Activated CD4-positive, alpha-beta T cell treated with anti-CD3 and anti-CD28 coated beads, Interleukin-2, amount 10 ng/mL, durations not matched to agents 24 days and 14 days (primary cell): ENCODE measurements around the gene ARHGEF16. TPM values are rescaled to one million over a fixed set of nuclear protein-coding genes. Genes with fewer than 3 reads are reported as not detected.

Experiments used
- DNase-seq: peaks from one replicate; pipeline ENCODE4 v3.0.0; 2022
- H3K27ac Mint-ChIP-seq: one replicate; pipeline ENCODE4 v1.8.0; 2022; ENCODE audit warnings: mild to moderate bottlenecking, mixed read lengths
- H3K27me3 Mint-ChIP-seq: one replicate; pipeline ENCODE4 v1.8.0; 2022; ENCODE audit warnings: mixed read lengths
- H3K36me3 Mint-ChIP-seq: one replicate; pipeline ENCODE4 v1.8.0; 2022; ENCODE audit warnings: low read depth, mild to moderate bottlenecking, mixed read lengths
- H3K4me1 Mint-ChIP-seq: one replicate; pipeline ENCODE4 v1.8.0; 2021; ENCODE audit warnings: mixed read lengths
- H3K4me3 Mint-ChIP-seq: one replicate; pipeline ENCODE4 v1.8.0; 2022; ENCODE audit warnings: mild to moderate bottlenecking, moderate library complexity, mixed read lengths
- H3K9me3 Mint-ChIP-seq: one replicate; pipeline ENCODE4 v1.8.0; 2021; ENCODE audit warnings: mixed read lengths
- intact Hi-C: fragments of 100-400 bp; cut with micrococcal nuclease; formaldehyde crosslinking; loops from one replicate; pipeline ENCODE4 v1.15.1; 2023
- total RNA-seq: library from RNA; stranded (reverse); gene quantifications from 2 replicates; pipeline ENCODE4 v1.2.3, GENCODE V29; 2022

The ARHGEF16 gene
- total RNA-seq, 1 donor from 2014 or later, result not detected

- no peak for DNase-seq
- Mint-ChIP-seq H3K27ac (no peak overlapping the region), H3K36me3 (no peaks in the 10 kb centered on the region), H3K27me3 (no peaks in the 10 kb centered on the region), H3K4me1 (no peaks in the 10 kb centered on the region), H3K9me3 (no peaks in the 10 kb centered on the region), H3K4me3 (no peak overlapping the region)
- intact Hi-C loops, result no loop called here
Observed at GRCh38 chr1:3511306-3511705, 56.8 kb downstream of the ARHGEF16 start.

GRCh38 chr1:3511856-3512255 is 57.4 kb downstream of the ARHGEF16 start:
- no peaks in the 10 kb centered on the region for H3K9me3 Mint-ChIP-seq
- H3K36me3 Mint-ChIP-seq, result no peaks in the 10 kb centered on the region
- DNase-seq, result no peak
- no peaks in the 10 kb centered on the region for H3K27me3 Mint-ChIP-seq
- no peak overlapping the region for H3K4me3 Mint-ChIP-seq
- intact Hi-C loops, result no loop called here
- H3K27ac Mint-ChIP-seq, result no peak overlapping the region
- H3K4me1 Mint-ChIP-seq, result no peaks in the 10 kb centered on the region

GRCh38 chr1:3514404-3514803 is 59.9 kb downstream of the ARHGEF16 start:
- H3K4me1 Mint-ChIP-seq, result no peaks in the 10 kb centered on the region
- DNase-seq, result no peak
- no peaks in the 10 kb centered on the region for H3K36me3 Mint-ChIP-seq
- intact Hi-C loops, result no loop called here
- H3K4me3 Mint-ChIP-seq, result no peak overlapping the region
- H3K9me3 Mint-ChIP-seq, result no peaks in the 10 kb centered on the region
- H3K27ac Mint-ChIP-seq, result no peak overlapping the region
- H3K27me3 Mint-ChIP-seq, result no peaks in the 10 kb centered on the region

DNA sequence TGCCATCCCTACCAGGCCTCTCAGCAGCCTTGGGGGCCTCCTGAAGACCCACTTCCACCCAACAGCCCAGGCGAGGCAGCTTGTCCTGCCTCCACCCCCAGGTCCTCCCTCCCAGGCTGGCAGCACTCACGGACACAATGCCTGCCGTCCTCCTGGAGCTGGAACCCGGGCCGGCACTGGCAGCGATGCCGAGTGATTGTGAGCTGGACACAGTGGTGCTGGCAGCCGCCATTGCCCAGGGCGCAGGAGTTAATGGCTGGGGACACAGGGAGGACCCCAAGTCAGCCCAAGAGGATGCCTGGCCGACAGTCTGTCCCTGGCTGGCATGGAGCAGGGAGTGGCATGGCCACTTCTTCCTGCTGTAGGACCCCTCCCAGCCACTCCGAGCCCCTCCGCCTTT is 60.8 kb downstream of the ARHGEF16 start:
- intact Hi-C loops, result no loop called here
- no peak overlapping the region for H3K4me3 Mint-ChIP-seq
- no peaks in the 10 kb centered on the region for H3K36me3 Mint-ChIP-seq
- no peaks in the 10 kb centered on the region for H3K4me1 Mint-ChIP-seq
- no peaks in the 10 kb centered on the region for H3K27me3 Mint-ChIP-seq
- no peak for DNase-seq
- no peaks in the 10 kb centered on the region for H3K9me3 Mint-ChIP-seq
- no peak overlapping the region for H3K27ac Mint-ChIP-seq

GRCh38 chr1:3515774-3516480 is 61.5 kb downstream of the ARHGEF16 start:
- Mint-ChIP-seq H3K27me3 (no peaks in the 10 kb centered on the region), H3K27ac (no peak overlapping the region), H3K9me3 (no peaks in the 10 kb centered on the region), H3K4me3 (no peak overlapping the region), H3K36me3 (no peaks in the 10 kb centered on the region), H3K4me1 (no peaks in the 10 kb centered on the region)
- intact Hi-C loops, result no loop called here
- no peak for DNase-seq

GRCh38 chr1:3516481-3516869 is 62.0 kb downstream of the ARHGEF16 start:
- no peak overlapping the region for H3K27ac Mint-ChIP-seq
- no peaks in the 10 kb centered on the region for H3K27me3 Mint-ChIP-seq
- no peak overlapping the region for H3K4me3 Mint-ChIP-seq
- intact Hi-C loops, result no loop called here
- H3K36me3 Mint-ChIP-seq, result no peaks in the 10 kb centered on the region
- H3K9me3 Mint-ChIP-seq, result no peaks in the 10 kb centered on the region
- DNase-seq, result no peak
- H3K4me1 Mint-ChIP-seq, result no peaks in the 10 kb centered on the region

DNA sequence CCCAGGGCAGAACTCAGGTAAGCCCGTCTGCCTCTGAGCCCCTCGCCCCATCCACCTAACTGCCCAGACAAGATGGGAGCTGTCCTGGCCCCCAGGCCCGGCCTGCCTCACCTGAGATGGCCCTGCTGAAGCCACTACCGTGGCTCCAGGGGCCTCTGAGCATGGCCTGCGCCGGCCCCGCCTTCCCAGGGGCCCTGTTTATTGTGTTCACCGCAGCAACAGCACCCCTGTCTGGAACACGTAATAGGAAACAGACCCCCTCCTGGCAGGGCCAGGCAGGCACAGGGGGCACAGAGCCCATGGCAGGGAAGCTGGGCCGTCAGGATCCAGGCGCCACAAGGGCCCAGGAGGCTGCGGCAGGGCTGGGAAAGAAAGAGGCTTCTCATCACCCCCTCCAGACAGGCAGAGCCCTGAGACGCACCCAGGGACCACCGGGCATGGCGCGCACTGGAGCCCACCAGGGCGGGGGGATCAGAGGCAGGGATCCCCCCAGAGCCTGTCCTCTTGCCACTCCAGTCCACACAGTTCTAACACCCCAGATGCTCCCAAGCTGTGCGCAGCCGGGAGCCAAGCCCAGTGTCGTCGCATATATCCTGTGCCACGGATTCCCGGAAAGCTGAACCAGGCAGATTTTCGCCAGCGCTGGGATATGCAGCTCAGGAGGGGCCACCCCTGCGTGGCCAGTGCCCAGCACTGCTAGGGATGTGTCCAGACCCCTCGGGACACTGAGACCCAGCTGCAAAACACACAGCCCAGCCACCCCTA is 62.6 kb downstream of the ARHGEF16 start:
- H3K9me3 Mint-ChIP-seq, result no peaks in the 10 kb centered on the region
- H3K27ac Mint-ChIP-seq, result no peak overlapping the region
- H3K27me3 Mint-ChIP-seq, result no peaks in the 10 kb centered on the region
- no peaks in the 10 kb centered on the region for H3K4me1 Mint-ChIP-seq
- intact Hi-C loops, result no loop called here
- H3K36me3 Mint-ChIP-seq, result no peaks in the 10 kb centered on the region
- no peak for DNase-seq
- no peak overlapping the region for H3K4me3 Mint-ChIP-seq

- Mint-ChIP-seq H3K4me3 (no peak overlapping the region), H3K36me3 (no peaks in the 10 kb centered on the region), H3K4me1 (no peaks in the 10 kb centered on the region)
Observed at GRCh38 chr1:3518256-3518655, 63.8 kb downstream of the ARHGEF16 start.

DNA sequence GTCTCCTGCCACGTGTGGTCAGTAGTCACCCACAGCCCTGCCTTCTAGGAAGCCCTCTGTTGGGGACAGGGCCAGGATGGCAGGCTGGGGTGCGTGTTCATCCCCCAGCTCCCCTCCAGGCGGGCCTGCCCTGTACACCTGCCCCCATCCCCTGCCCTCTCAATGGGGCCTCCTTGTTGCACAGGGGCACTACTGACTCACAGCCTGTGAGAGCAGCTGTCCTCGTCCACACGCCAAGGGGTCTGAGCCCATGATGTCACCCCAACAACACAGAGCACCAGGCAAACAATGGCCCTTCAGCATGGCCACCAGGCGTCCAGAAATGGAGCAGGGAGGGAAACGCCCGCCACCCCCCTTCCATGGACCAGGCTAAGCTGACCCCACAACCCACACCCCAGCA is 64.3 kb downstream of the ARHGEF16 start:
- DNase-seq, result no peak
- no peak overlapping the region for H3K4me3 Mint-ChIP-seq
- no peak overlapping the region for H3K27ac Mint-ChIP-seq
- no peaks in the 10 kb centered on the region for H3K36me3 Mint-ChIP-seq
- intact Hi-C loops, result no loop called here
- no peaks in the 10 kb centered on the region for H3K4me1 Mint-ChIP-seq
- no peaks in the 10 kb centered on the region for H3K27me3 Mint-ChIP-seq
- no peaks in the 10 kb centered on the region for H3K9me3 Mint-ChIP-seq

More at GRCh38 chr1:3518256-3518655, 63.8 kb downstream of the ARHGEF16 start:
- H3K27me3 Mint-ChIP-seq, result no peaks in the 10 kb centered on the region
- H3K27ac Mint-ChIP-seq, result no peak overlapping the region
- intact Hi-C loops, result no loop called here
- peak; percentile 65 for DNase-seq
- H3K9me3 Mint-ChIP-seq, result no peaks in the 10 kb centered on the region

DNA sequence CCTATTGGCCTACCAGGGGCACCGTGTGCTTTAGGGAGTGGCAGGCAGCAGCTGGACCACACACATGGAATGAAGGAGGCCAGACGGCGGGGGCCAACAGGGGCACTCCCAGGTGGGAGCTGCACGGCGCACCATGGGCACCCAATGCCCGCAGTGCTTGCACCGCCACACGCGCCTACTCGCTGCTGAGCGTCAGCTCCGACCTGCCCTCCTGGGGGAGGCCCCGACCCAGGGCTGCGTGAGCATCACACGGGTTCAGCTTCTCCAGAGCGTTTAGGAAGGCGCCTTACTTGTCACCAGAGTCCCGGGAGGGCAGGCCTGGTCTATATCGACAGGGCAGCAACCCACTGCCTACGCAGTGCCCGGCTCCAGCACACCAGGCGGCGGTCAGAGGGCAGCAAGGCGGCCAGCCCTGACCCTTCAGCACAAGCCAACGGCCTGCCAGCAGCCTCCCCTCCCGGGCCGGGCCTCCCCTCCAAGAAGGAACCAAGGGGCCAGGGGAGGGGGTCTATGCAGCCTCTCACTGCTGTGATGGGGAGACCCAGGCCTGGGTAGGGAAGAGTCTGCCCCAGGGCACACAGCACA is 64.9 kb downstream of the ARHGEF16 start:
- Mint-ChIP-seq H3K4me1 (no peaks in the 10 kb centered on the region), H3K27me3 (no peaks in the 10 kb centered on the region), H3K36me3 (no peaks in the 10 kb centered on the region), H3K4me3 (no peak overlapping the region), H3K27ac (no peak overlapping the region), H3K9me3 (no peaks in the 10 kb centered on the region)
- intact Hi-C loops, result no loop called here
- DNase-seq, result no peak

- H3K27me3 Mint-ChIP-seq, result no peaks in the 10 kb centered on the region
- H3K36me3 Mint-ChIP-seq, result no peaks in the 10 kb centered on the region
- no peaks in the 10 kb centered on the region for H3K9me3 Mint-ChIP-seq
- DNase-seq, result no peak
- no peak overlapping the region for H3K27ac Mint-ChIP-seq
- no peaks in the 10 kb centered on the region for H3K4me1 Mint-ChIP-seq
- H3K4me3 Mint-ChIP-seq, result no peak overlapping the region
- intact Hi-C loops, result no loop called here
Observed at GRCh38 chr1:3520419-3521378, 66.2 kb downstream of the ARHGEF16 start.

GRCh38 chr1:3521426-3521825 is 67.0 kb downstream of the ARHGEF16 start:
- no peak overlapping the region for H3K4me3 Mint-ChIP-seq
- H3K9me3 Mint-ChIP-seq, result no peaks in the 10 kb centered on the region

GRCh38 chr1:3522112-3522511 is 67.6 kb downstream of the ARHGEF16 start:
- DNase-seq, result no peak
- no peaks in the 10 kb centered on the region for H3K36me3 Mint-ChIP-seq
- no peak overlapping the region for H3K4me3 Mint-ChIP-seq
- H3K27ac Mint-ChIP-seq, result no peak overlapping the region
- no peaks in the 10 kb centered on the region for H3K27me3 Mint-ChIP-seq
- H3K9me3 Mint-ChIP-seq, result no peaks in the 10 kb centered on the region
- H3K4me1 Mint-ChIP-seq, result no peaks in the 10 kb centered on the region
- intact Hi-C loops, result no loop called here

More at GRCh38 chr1:3521426-3521825, 67.0 kb downstream of the ARHGEF16 start:
- H3K27me3 Mint-ChIP-seq, result no peaks in the 10 kb centered on the region
- no peak overlapping the region for H3K27ac Mint-ChIP-seq
- no peak for DNase-seq
- no peaks in the 10 kb centered on the region for H3K36me3 Mint-ChIP-seq
- no peaks in the 10 kb centered on the region for H3K4me1 Mint-ChIP-seq
- intact Hi-C loops, result no loop called here
